RKO (cell line): ENCODE measurements around the gene SAP25.

ENCODE experiments used
- DNase-seq: peaks from one replicate; pipeline ENCODE4 v3.0.0-alpha.2; 2016; ENCODE audit warnings: low spot score

The SAP25 gene

DNA sequence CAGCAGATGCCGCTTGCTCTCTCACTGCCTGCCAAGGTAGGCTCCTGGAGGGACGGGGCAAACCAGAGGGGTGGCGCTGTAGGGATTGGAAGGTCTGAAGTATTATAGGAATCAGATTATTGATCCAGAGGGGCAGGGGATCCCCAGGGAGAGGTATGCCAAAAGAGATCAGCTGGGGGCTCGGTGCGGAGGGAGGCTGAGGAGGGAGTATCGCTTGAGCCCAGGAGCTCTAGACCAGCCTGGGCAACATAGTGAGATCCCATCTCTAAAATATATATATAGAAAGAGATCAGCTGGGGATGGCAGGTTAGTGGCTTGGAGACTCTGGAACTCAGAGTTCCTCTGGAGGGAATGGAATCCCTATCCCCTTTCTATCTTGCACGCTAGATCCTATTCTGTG, 21.5 kb upstream of the SAP25 start:
- DNase-seq: no peak

DNA sequence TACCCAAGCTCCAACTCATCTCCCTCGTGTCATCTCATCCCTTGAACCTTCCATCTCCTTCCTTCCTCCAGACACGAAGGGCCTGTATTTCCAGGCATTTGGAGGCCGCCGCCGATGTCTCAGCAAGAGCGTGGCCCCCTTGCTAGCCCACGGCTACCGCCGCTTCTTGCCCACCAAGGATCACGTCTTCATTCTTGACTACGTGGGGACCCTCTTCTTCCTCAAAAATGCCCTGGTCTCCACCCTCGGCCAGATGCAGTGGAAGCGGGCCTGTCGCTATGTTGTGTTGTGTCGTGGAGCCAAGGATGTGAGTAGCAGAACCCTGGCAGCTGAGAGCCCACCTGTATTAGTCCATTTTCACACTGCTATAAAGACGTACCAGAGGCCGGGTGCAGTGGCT, 17.9 kb upstream of the SAP25 start:
- no peak for DNase-seq

DNA sequence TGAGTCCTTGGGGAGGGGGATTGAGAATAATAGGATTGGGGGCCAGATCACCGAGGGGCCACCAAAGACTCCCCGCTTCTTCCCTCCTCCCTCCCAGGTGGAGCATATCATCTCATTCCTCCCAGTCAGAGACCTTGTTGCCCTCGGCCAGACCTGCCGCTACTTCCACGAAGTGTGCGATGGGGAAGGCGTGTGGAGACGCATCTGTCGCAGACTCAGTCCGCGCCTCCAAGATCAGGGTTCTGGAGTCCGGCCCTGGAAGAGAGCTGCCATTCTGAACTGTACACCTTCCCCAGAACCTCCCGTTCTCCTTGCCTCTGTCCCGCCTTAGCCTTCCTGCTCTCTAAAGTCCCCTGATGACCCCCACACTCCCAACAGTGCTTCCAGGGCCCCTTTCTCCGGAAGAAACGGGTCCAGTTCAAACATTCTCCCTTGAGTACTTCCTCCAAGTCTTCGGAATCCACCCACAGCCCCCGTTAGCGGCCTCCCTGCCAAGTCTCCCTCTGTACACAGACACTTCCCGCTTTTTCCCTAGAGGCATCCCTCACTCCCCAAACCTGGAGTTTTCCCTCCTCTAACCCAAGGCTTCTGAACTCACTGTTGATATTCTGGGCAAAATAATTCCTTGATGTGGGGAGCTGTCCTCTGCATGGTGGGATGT, 16.5 kb upstream of the SAP25 start:
- DNase-seq: no peak

DNA sequence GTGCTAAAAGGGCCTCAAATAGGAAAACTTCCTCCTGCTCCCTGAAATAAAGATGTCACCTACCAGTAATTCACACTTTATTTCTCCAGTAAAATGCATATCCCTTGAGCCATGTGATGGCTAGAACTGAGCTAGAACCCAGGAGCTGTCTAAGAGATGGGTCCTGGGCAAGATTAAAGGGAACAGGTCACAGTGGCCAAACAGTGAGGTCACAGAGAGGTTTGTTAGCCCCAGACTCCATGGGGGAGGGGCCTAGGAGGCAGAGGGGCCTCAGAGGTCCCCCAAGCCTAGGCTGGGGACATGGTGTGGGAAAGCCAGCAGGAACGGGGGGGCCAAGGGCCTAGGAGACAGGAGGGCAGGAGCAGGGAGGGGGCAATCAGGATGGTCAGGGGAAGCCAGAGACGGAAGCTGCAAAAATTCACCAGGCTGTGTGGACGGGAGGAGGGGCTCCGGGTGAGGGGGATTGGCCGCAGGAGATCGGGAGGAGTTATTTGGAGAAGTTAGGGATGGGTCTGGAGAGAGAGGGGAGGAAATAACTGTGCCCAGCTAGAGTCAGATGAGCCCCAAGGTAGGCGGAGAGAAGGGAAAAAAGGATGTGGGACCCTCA, 15.7 kb upstream of the SAP25 start:
- DNase-seq: no peak

DNA sequence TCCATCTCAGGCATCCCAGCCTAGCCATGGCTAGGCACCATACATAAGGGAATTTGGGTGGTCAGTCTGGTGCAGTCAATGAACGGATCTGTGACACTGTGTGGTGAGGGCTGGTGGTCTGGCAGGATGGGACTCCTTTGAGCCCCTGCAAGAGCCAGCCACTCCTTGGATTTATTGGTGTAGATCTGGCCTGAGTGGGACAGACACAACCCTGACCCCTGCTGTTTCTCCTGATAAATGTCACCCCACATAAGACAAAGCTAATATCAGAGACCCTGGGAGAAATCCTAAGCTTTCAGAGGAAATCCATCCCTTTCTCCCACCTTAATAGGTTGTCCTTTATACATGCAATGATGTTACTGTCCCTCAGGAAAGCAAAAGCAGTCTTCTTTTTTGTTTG, 14.7 kb upstream of the SAP25 start:
- peak; percentile 56 for DNase-seq

DNA sequence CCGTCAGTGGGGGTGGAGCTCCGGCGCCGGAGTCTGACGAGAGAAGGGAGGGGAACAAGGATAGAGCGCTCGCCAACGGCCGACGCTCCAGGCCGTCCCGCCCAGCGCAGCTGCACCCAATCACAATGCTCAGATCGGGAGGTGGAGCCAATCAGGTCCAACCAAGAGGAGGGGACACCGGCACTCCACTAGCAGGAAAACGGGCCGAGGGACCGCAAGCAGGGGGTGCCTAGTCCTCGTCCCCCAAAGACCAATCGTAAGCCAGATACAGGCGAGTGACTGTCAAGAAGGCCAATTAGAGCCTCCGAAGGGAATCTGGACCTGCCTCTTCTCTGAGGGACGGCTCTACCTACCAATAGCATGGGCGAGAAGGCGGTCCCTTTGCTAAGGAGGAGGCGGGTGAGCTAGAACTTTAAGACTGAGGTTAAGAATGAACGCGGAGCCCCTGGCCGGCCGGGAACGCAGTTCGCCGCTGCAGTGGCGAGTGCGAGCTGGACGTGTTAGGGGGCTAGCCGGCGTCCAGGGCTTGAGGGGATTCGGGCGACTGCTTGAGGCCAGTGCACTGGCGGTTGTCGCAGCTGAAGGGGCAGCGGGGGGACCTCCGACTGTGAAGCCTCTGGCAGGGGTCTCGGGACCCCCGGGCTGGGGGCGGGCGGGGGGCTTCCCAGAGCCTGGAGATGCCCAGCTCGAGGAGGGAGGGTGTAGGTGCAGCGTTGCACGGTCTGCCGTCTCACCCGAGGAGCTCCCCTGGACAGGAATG, 12.7 kb upstream of the SAP25 start, which contains the start of gene FBXO24:
Gene FBXO24, plus strand, starts transcription at position 63 of the 760 bp plus-strand sequence. Its CDS starts 298 bp downstream, at position 361.
- DNase-seq: peak; percentile 100

DNA sequence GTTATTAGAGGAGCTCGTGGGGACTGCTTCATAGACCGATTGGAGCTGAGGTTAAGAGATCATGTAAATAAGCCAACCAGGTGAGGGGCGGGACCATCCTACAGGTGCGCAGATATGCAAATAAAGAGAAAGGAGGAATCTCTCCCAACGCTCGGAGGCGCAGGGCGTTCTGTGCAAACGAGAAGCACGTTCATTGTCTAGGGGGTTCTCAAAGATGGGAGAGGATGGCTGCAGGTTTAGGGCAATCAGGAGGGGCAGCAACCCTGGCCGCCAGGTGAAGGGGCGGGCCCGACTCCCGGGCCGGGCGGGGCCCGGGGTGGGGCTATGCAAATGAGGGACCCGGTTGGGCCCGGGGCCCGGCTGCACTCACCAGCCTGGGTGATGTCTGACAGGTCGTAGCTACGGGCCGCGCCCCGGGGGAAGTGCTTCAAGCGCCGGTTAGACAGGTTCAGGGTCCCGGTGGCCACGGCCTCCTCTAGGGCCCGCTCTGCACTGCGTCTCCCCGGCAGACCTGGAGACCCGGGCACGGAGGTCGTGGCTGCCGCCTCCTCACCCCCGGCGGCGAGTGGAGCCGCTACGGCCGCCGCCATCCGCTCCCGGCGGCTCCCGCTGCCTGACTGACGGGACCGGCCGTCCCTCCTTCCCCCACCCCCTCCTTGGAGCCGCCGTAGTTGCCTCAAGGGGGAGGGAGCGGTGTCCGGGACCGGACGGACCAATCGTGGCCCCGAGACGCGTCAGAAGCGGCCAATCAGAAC, 12.0 kb upstream of the SAP25 start, which contains the start of gene LRCH4:
Gene LRCH4, minus strand, starts transcription at position 619 of the 755 bp plus-strand sequence. Its CDS starts 29 bp downstream, at position 590.
- DNase-seq: no peak

DNA sequence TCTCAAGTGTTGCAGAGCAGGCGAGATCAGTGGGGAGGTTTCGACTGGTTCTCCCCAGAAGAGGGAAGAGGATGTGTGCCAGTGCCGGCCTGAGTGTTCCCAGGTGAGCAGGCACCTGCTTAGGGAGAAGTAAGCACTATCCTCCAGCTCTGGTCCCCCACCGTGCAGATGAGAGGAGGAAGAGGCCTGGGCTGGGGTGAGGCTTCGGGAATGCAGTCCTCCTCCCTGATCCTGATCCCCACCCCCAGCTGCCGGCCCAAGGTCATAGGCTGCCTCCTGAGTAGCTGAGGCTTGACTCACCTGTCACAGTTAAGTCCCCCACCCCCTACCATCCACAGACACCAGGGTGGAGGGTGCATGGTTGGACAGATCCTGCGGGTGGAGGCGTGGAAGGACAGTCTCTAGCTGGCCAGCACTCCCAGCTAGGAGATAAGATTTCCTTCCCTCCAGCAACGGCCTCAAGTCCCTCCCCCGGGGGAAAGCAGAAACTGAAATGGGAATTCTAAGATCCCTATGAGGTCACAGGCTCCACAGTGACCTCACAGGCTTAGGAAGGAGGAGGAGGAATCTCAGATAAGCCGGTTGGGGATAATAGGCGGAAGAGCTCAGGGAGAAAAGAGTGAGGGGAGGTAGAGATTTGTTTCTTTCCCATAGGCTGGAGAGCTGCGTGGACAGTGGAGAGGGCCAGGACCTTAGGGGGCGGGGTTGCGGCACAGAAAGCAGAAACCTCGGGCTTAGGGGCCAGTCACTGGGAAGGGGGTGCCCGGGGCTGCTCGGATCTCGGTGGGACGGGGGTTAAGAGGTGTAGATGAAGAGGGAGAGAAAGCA, 11.2 kb upstream of the SAP25 start:
- peak; percentile 78 for DNase-seq

DNA sequence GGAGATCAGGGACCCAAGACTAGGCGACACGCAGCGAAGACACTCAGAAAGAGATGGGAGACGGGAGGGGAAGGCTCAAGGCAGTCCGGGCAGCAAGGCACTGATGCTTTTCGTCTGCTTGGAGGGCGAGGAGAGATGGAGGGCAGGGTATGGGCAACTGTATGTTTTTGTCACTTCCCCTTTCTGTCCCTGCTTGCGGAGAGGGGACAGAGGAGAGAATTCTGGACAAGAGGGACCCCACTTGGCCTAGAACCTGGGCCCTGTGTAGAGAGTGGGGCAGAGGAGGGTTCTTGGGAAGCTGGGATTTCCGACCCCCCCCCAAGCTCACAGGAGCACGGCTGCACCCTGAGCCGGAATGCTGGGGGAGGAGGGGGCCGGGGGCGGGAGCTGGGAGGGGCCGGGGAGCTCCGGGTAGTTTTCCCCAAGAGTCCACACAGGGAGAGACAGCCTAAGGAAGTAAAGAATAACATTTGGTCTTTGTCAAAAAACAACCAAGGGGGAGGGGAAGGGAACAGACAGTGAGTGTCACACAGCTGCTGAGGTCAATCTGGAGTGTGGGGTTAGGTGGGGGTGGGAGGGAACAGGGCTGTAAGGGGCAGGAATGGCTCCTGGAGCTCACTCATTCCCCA, 10.5 kb upstream of the SAP25 start:
- DNase-seq: no peak

DNA sequence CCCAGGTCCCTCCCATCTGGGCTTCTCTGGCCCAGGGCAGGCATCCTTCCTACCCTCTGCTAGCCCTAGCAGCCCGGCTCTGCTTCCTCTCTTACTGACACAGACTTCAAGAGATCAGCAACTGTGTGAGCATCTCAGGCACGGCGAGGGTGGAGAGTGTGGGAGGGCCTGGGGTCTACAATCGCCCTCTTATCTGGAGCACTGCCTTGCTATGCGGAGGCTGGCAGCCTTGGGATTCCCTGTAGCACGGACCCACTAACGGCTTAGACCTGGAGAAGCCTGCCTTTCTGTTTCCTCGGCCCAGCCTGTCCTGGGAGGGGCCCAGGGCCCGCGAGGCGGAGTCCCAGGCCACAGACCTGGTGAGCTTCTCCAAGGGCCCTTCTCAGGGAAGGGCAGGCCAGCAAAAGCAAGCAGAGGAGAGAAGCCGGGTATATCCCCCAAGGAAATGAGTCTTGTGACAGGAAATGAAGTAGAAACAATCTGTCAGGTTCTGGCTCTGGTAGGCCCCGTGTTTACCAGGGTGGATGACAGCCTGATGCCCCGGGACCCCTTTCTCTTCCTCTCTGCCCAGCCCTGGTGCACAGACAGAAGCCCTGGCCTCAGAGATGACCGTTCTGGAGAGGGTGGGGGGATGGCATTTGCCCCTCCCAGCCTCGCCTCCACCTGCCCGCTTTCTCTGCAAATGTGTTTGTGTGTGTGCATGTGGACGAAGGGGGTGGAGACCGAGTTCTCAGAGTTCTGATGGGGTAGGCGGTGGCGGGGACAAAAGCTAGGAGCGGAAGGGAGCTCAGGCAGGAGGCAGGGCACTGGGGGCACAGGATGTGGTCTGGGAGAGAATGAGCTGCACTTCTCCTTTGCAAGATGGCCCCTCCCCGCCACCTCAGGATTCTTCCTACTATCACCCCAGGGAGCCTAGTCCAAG, 9.7 kb upstream of the SAP25 start:
- DNase-seq: no peak

DNA sequence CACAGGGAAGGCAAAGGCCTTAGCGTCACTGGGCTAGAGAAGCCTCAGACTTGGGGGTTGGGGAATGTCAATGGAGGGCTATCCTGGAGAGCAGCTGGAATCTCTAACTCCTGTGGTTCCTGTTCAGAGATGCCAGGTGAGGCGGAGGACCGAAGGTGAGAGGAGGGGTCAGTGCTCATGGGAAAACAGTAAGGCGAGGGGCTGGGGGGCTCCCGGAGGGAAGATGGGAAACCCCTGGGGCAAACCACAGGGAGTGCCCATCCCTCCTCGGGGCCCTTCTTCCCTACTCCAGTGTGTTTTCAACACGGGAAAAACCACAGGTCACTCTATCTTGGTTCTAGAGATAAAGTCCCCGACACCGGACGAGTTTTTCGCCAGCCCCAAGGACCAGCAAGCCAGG, 8.9 kb upstream of the SAP25 start:
- no peak for DNase-seq

DNA sequence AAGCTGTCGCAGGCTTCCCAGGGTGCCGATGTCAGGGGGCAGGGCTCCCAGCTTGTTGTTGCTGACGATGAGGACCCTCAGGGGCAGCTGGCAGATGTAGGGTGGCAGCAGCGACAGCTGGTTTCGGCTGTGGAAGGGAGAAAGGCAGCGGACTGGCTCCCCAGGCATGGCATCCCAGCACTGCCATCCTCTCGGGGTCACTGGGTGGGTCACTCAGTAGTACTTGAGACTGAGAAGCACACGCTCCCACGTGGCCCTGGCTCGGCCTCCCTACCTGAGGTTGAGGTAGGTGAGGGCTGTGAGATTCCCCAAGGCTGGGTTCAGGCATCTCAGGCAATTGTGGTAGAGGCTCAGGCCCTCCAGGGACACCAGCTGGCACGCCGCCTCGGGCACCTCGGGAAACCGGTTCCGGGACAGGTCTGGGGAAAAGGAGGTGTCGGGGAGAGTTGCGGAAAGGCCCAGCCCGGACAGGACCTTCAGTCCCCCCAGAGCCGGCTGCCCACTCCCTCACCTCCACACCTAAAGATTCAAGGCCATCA, 8.4 kb upstream of the SAP25 start:
- DNase-seq: no peak

DNA sequence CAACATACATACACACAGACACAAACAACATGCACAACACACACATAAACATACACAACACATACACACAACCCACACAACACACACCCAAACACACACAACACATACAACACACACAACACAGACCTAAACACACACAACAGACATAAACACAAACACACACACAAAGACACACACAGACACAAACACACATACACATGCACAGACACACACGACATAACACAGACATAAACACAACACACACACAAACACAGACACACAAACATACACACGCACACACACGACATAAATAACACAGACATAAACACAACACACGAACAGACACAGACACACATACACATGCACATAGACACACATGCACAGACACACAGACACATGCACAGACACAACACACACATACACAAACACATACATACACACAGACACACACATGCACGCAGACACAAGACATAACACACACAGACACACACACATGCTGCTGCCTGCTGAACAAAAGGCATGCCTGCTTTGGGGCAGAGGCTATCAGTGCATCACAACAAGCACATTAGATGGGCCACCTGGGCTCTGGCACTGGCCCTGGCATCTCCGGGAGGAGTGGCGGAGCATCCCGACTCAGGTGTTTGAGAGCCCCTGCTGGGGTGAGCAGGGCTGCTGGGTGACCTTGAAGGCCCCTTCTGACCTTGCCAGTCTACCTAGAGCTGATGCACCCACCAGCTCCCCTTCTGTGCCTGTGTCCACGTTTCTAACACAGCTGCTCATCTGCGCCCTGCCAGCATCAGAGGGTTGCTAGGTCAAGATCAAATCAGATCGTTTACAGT, 7.0 kb upstream of the SAP25 start:
- DNase-seq: no peak

DNA sequence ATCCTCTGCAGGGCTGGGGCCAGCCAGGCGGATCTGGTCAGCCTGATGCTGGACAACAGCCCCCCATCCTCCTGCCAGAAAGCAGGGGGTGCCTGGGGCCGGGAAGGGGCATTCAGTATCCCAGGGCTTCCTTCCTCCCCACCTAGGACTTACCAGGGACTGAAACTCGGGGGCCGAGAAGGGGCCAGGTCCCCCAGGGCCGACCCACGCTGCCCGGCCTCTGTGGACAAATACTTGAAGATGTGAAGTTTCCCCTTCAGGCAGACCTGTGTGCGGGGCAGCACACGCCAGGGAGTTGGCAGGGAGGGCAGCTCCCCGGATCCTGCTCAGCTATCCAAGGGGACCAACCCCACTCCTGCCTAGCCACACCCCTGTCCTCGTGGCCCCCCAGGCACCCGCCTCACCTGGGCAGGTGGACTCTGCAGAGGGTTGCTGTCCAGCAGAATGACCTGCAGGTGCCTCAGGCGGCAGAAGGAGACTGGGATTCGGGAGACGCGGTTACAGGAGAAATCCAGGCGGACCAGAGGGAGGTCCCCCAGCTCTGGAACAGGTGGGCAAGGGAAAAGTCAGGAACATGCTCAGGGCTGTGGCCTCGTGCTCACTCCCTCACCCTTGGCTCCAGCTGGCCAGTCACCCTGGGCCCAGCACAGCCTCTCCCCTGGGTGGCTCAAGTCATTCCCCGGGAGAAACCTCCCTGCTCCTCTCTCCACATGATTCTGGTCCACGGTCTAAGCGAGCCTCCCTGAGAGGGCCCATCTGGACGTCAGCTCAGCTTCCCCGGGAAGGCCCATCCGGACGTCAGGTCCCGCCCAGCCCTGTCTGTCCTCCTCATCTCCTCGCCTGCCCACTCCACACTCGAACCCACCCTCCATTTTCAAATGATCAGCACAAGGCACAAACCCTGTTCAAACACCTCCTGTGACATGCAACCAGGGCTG, 4.8 kb upstream of the SAP25 start:
- DNase-seq: no peak

DNA sequence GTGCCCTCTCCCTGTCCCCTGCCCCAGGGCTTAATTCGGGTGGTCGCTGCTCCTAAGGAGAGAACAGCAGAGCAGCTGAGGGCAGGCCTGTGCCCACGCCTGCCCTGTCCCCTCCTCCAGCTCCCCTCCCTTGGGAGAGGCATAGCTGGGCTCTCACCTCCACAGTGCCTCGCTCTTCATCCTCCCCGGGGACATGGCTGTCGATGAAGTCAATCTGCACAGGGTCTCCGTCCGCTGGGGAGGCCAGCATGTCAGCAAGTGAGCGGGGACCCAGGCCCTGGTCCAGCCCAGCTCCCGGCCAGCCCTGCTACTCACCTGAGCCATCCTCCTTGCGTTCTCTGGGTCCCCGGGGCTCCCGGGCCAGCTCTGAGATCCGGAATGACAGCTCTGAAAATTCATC, 3.8 kb upstream of the SAP25 start:
- no peak for DNase-seq

DNA sequence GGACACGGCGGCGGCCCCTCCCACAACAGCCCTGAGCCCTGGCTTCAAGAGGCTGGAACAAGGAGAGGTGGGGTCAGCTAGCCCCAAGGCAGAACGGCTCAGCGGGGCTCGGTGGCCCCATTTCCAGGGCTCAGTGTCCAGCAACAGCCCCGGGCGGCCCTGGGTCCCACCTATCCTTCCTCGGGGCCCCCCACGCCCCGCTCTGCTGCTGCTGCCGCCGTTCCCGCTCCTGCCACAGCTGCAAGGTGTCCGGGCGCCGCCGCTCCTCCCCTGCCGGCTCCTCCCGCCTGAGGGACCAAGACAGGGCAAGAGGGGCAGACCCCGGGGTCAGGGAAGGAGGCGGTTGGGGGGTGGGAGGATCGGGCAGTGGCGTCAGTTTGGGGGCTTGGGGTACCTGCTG, 3.4 kb upstream of the SAP25 start:
- no peak for DNase-seq

DNA sequence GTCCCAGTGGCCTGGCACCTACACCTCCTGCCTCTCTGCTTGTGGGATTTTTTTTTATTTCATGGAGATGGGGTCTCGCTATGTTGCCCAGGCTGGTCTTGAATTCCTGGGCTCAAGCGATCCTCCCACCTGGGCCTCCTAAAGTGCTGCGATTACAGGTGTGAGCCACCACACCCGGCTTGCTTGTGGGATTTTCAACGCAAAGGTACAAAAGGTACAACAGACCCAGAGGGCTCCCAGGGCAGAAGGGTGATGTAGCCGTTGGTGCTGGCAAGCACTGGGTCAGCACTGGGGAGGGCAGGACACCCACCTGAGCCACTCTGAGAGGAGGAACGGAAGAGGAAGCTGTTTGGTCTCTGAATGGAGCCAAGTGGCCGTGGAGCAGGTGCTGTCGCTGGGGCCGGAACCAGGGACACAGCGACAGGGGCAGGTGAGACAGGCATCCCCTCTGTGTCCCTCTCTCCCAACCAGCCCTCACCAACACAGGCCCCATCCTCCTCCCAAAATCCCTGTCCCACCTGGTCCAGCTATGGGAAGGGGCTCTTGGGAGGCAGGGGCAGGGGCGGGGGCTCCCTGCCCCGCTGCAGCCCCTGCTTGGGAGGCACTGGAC, 2.8 kb upstream of the SAP25 start:
- no peak for DNase-seq
